Measurements from ENCODE around the gene CLDN12.
A peak's percentile ranks its signal among the peaks of the same experiment; 100 is the strongest.

Gene CLDN12

DNA sequence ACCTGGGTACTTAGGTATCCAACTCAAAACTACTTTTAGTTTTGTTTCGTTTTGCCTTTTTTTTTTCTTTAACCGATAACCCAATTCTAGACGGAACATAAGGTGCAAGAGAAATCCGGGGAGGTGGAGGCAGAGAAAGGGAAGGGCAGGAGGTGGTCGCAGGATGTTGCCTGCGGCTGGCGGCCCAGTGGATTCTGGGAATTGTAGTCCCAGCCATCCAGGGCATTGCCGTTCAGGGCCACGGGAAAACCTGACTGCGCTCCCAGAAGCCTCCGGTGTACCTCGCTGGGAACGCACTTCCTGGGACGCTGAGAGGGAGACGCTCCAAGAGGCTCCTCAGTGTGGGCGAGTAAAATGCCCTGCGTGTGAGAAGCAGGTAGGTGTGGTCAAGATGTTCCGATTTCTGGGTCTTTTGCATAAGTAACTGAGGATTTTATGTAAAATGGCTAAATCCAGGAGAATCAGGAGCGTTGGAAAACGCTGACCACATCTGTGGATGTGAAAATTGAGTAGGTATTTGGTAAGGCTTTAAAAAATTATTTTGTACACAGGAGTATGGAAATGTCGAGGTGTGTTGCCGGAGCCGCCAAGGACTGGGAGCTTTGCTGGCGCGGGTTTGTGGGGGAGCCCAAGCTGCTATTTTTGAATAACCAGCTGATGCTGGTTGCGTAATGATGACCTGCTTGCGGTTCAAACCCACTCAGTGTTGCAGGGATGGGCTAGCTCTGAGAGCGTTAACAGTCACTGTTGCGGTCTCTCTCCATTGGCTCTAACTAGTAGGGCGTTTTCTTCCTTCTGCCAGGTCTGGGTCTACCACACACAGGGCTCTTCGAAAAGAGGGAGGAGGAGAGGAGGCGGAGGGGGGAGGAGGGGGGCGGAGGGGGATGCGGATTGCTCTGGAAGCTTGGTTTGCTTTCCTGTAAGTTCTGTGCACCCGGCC lies at the start of gene CLDN12:
Gene CLDN12, plus strand, starts transcription at position 288 of the 940 bp plus-strand sequence. CDS start 9,216 bp downstream, outside the sequence.
- DNase-seq: peak; percentile 86

DNA sequence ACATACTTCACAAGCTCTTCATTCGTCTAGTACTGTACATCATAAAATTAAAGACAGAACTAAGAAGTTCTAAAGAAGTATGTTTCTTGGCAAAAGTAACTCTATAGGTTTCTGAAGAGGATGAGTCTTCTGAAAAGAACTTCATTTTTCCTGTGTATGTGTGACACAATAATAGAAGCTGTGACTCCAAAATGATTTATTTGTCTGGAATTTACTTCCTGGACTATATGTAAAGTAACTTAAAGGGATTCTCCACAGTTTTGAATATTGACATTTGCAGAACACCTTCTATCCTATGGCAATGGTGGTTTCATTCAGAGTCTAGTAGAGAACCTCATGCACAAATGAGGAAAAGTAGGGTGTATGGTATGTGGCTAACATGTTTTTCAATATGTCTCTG lies 19.8 kb upstream of the CLDN12 start:
- DNase-seq: no peak

DNA sequence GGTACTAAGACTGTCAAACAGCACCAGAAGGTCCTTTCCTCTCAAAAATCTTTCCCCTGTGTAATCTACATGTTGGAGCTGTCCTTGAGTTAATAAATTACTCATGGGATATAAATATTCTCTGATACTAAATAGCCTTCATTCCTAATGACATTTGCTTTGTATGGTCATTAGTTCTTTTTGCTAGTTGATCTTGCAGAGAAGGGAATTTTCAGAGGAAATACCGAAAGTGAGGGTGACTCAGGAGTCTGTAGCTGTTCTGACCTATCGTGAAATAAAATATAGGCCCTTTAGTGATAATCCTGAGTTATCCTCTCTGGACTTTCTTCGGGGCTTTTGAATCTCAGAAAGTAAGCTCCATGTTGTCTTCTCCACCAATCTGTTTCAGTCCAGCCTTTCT lies 19.4 kb upstream of the CLDN12 start:
- DNase-seq: no peak

DNA sequence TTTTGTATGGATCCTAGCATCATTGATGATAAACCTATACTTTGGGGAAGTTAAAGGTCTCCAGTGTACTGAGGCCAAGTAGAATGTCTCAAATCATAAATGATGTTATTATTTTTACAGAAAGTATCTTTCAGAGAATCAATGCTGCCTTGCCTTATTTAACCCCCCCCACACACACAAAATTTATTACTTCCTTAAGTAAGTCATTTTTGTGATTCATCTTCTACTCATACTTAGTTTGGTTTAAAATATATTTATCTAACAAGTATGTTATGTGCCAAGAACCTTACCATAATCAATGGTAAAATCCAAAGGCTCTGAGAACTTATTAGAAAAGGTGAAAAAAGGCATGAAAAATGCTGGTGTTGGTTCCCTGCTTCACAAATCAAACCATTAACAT lies 18.8 kb upstream of the CLDN12 start:
- DNase-seq: no peak

DNA sequence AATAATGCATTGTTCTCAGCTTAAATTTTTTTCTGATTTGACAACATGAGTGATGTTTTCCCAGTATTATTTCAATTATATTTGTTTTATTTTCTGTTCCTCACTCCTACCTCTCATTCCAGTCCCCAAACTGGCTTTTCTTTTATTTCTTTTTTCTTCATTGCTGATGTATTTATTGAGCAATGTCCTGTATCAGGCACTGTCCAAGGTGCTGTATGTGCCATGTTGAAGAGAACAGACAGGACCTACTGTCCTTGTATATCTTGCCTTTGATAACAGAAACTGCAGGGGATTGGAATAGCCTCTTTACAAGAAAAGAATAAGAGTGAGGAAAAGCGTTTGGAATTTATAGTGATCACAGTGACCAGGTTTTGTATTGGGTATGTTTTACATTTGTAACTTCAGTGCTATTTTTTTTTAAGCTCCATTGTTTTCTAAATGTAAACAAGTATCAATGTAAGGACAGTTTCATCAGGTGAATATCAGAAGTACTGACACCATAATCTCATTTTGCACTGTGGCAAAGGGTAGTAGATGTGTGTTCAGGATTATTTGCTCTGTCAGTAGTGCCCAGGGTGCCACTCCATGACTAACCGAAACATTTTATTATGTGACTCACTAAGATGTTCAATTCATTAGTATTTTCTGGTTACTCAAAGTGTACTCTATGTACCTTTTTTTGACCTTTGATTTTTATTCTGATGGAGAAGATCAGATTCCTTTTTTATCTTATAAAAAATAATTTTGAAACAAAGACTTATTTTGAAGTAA lies 15.6 kb upstream of the CLDN12 start:
- no peak for DNase-seq

DNA sequence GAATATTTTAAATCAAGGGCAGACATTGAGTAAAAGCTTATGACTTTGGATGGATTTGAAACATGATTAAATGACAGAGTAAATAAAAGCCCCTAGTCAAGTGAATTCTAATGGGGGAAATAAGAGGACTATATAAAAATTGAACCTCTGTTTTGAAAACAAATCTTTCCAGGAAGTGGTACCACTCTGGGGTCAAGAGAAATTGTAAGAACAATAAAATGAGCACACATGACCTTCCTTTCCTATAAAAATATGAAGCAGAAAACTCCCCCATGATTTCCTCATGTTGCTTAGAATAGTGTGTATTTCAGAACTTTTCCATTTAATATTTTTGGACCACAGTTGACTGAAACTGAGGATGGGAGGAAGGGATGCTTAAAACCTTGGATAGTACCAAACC lies 12.3 kb upstream of the CLDN12 start:
- no peak for DNase-seq

DNA sequence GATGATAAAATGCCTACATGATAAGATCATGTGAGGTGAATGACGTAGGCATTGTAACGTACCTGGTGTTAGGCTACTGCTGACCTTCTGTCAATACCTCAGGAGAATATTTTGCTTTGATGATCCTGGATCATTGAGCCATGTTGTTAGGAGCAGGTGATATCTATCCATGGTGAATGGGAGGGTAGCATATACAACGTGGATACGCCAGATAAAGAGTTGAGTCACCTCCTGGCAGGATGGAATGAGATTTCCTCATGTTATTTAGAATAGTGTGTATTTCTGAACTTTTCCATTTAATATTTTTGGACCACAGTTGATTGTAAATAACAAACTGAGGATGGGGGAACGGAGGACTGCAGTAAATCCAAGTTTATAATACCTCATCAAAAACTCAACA lies 11.8 kb upstream of the CLDN12 start:
- no peak for DNase-seq

DNA sequence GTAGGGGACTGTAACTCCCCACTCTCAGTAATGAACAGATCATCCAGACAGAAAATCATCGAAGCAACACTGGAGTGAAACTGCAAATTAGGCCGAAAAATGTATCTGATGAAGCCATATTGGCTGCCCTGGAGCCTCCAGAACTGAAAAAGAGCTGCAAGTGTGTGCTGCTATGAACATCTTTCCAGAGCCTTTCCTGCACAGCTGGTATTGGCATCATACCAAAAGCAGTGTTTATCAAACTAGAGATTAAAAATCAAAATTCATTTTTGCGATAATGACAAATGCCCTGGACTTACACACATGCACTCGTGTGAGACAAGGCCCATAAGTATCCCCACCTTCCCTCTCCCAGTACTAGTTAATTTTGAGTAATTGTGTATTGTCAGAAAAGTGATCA lies 6.8 kb upstream of the CLDN12 start:
- no peak for DNase-seq

DNA sequence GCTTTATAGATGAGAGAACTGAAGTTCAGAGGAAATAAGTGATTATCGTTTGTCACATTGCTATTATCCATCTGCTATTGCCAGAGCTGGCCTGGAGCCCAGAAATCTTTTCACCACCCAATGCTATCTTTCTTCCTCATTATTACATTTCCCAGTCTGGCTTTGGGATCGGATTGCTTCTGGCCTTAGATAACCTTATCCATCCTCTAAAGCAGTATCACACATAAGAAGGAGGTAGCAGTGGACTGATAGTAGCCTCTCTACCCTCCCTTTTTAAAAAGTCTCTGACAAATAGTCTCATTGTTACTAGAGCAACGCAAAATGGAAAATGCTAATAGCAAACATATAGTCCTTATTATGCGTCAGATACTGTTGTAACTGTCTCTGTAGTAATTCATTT lies 1.3 kb upstream of the CLDN12 start:
- no peak for DNase-seq

DNA sequence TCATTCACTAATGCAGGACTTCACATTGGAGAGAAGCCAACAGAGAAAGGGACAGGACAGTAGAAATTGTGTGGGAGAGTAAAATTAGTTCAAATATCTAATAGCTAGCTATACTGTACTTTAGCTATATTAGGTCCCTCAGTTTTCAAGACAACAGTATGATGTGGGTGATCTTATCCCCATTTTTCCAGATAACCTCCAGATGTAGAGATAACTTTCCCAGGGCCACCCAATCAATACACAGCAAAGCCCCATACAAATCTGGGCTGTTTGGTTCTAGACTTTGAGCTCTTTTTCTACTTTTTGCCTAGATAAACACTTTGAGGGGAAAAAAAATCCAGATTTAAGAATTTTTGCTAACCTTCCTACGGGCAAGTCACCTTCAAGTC lies 482 bp upstream of the CLDN12 start:
- DNase-seq: no peak

DNA sequence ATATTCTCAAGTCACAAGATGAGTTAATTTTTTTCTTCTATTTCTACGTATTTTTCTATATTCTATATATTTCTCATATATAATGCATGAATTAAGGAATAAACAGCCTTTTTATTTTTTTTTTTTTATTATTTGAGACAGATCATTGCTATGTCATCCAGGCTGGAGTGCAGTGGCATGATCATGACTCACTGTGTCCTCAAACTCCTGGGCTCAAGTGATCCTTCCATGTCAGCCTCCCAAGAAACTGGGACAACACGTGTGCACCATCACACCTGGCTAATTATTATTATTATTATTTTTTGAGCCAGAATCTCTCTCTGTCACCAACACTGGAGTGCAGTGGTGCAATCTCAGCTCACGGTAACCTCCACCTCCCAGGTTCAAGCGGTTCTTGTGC lies 1.5 kb downstream of the CLDN12 start:
- no peak for DNase-seq

DNA sequence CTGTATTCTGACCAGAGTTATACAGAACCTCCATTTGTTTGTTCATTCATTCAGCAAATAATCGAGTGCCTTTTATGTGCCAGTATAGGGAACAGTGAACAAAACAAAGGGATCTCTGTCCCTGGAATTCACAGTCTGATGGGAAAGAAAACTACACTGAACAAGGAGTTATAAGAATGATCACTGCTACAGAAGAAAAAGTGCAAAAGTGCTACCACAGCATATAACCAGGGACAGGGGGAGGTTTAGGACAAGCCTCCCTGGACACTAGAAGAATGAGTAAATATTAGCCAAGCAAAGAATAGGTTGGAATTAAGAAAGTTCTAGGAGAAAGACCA lies 4.2 kb downstream of the CLDN12 start:
- DNase-seq: no peak

DNA sequence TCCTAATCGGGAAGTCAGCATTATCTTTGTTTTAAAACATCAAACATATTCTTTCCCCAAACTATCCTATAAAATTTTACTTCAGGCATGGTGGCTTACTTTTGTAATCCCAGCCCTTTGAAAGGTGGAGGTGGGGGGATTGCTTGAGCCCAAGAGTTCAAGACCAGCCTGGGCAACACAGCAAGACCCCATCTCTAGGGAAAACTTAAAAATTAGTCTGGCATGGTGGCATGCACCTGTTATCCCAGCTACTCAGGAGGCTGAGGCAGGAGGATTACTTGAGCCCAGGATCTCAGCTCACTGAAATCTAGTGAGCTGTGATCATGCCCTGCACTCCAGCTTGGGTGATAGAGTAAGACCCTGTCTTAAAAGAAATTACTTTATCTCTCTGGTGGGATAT lies 4.9 kb downstream of the CLDN12 start:
- DNase-seq: no peak

DNA sequence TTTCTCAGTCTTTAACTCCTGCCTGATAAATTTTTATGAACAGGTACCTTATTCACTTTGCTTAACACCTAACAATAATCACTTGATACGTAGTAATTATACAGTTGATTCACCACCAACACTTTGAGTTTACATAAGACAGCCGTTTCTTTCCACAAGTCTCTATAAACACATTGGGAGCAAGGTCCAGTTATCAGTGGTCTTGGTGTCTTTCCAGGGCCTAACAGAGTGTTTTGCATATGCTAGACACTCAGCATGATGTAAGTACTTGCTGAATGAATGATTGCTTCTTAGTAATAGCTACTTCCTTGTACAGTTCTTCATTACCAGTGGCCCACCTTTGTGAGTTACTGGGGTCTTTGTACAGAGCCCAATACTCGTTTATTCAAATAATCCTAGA lies 6.4 kb downstream of the CLDN12 start:
- no peak for DNase-seq

DNA sequence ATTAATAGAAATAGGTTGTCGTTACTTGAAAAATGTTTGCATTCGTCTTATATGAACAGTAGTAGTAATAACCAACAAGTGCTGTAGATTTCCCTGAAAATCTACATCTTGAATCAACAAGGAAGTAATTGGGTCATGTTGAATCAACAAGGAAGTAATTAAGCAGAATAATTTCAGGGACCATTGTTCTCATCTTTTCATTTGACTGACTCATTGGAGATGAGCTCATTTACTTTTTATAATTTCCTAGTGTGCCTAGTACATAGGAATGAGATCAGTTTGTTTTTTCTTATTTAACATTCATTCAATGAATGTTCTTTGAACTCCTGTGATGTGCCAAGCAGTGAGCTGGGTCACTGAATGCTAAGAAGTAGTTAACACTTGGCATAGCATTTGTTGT lies 8.2 kb downstream of the CLDN12 start:
- DNase-seq: no peak

DNA sequence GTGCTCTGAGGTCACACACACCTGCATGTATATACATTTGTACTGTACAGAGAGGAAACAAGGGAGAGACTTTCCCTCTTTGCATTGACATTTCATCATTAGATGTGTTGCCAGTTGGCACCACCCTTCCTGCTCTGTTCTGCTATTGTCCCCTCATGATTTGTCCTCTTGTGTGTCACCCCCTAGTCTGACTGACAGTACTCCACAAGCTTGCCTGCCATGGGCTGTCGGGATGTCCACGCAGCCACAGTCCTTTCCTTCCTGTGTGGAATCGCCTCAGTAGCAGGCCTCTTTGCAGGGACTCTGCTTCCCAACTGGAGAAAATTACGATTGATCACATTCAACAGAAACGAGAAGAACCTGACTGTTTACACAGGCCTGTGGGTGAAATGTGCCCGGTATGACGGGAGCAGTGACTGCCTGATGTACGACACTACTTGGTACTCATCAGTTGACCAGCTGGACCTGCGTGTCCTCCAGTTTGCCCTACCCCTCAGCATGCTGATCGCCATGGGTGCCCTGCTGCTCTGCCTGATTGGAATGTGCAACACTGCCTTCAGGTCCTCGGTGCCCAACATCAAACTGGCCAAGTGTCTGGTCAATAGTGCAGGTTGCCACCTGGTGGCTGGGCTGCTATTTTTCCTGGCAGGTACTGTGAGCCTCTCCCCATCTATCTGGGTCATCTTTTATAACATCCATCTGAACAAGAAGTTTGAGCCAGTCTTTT lies 9.4 kb downstream of the CLDN12 start:
- peak; percentile 39 for DNase-seq

DNA sequence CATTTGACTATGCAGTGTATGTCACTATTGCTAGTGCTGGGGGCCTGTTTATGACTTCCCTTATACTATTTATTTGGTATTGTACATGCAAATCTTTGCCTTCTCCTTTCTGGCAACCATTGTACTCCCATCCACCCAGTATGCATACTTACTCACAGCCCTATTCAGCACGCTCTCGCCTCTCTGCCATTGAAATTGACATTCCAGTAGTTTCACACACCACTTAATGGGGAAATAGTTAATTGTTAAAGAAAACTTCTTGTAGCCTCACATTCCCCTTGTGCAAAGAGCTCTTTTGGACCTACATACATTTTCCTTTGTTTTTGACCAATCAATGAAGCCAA lies 9.9 kb downstream of the CLDN12 start:
- DNase-seq: no peak

DNA sequence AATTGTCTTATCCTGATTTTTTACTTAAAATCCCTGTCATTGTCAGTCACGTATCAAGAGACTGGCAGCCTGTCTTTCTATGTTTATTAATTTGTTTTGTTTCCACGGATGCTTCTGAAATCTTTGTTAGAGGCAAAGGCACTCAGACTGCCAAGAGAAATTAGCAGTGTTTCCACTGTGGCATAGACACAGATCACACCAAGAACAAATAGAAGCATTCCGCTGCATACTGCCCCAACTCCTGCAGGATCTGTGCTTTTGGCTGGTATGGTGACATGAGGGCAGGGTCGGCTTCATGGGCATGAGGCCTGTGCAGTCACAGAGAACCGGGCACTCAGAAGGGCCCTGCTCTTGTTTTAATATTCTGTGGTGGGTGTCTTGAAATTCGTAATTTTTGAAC lies 18.4 kb downstream of the CLDN12 start:
- DNase-seq: no peak

DNA sequence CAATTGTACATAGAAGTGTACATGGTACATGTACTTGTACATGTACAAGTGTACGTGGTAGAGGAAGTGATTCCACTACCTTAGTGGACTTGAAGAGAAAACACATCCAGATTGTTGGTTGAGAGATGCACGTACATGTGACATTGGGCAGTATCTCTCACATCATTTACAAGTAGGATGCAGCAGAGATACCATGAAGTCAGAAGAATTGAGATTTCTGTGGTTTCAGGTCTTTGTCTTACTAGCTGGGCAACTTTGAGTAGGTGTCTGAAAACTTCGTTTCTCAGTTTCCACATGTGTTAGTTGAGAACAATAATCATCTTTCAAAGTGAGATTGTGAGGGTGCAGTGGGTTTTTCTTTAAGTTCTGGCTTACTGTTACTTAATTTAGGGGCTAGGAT lies 21.5 kb downstream of the CLDN12 start:
- DNase-seq: no peak

DNA sequence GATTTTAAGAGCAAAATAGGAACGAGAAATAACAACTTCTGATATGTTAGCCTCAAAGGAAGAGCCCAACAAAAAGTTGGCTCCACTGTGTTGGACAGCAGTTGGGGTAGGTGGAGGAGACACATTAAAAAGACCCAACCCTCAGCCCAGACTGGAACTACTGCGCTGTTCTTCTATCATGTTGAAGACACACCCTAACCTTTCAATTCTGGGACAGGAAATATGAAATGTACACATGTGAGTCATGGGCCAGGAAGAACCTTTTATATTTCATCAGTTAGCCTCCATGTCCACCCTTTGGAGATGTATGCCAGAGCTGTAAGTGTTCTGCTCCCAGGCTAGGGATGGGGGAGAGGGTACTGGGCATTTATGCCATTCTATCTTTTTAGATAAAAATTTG lies 22.1 kb downstream of the CLDN12 start:
- DNase-seq: no peak

DNA sequence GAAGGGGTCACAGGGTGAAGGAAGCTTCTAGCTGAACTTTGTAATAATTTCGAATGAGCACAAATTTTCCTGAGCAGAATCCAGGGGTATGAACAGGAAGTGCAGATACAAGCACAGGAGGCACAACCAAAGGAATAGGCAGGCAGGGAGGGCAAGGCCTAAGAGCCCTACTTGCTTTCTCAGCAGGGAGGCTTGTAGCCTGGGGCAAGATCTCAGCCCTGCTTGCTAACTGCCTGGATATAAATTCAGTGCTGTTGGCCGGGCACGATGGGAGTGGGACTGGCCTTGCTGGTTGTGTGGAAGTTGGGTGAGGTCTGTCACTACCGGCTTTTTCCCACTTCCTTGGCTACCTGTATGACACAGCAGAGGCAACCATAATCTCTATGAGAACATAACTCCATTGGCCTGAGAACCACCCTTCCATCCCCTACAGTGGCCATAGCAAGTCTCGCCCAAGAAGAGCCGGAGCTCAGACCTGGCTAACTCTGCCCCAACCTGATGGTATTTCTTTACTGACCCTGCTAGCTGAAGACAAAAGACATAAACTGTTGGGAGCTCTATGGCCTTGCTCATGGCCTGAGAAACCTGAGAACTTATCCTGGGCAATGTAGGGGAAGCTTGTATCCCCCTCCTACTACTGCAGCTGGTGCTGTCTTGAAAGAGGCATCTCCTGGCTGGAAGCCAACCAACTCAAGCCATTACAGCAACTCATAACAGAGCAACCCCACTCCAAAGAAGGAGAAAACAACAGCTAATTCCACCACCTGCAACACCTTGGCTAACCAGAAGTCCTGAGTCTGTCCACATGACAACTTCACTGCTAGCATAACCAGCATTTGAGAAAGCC lies 27.6 kb downstream of the CLDN12 start:
- no peak for DNase-seq

DNA sequence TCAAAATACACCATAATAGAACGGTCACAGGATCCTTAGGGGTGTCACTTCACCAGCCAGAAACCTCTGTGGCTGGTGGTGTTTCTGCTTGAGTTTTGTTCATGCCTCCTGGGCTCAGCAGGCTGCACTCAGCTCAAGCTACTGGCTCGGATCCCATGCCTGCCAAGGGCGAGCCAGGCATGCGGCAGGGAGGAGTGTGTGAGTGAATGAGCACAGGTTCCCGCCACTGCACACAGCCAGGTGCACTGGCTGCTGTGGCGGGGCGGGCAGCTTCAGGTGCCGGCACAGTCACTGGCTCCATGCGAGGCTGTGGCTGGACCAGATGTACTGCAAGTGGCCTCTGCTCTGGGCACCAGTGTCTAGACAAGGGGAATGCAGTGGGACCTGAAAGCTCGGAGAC lies 29.5 kb downstream of the CLDN12 start:
- DNase-seq: no peak

DNA sequence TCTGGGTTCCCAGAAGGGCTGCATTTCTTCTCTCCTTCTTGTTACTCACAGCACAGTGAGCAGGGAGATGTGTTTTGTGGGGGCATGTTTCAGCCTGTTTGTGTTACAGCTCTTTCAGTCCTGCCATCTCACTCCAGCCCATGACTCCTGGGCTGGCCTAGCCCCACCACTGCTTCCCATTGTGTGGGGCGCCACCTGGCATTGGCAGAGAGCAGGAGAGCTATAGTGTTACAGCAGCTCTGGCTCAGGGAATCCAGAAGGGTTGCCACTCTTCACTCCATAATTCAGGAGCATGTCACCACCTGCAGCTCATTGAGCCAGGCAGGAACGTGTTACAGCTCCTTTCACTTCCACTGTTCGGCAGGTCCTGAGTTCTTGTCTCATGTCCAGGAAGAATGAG lies 30.0 kb downstream of the CLDN12 start:
- DNase-seq: no peak
